Activated naive CD8-positive, alpha-beta T cell treated with anti-CD3 and anti-CD28 coated beads for 36 hours (primary cell): ENCODE results near the gene SEPTIN5. TPM values are rescaled to one million over a fixed set of nuclear protein-coding genes. Genes with fewer than 3 reads are reported as not detected.
"Not testable (repeated sequence)": the region's sequence is repeated elsewhere in the genome, so short reads cannot be mapped to it uniquely, and the experiment has no call there.

Experiments used
- DNase-seq: peaks from one replicate; pipeline ENCODE4 v3.0.0; 2021
- H3K27ac Mint-ChIP-seq: one replicate; pipeline ENCODE4 v1.8.0; 2022; ENCODE audit warnings: mild to moderate bottlenecking, moderate library complexity, mixed read lengths
- H3K27me3 Mint-ChIP-seq: one replicate; pipeline ENCODE4 v1.8.0; 2022; ENCODE audit warnings: mild to moderate bottlenecking, mixed read lengths
- H3K36me3 Mint-ChIP-seq: one replicate; pipeline ENCODE4 v1.8.0; 2021; ENCODE audit warnings: mild to moderate bottlenecking, mixed read lengths
- H3K4me1 Mint-ChIP-seq: one replicate; pipeline ENCODE4 v1.8.0; 2021; ENCODE audit warnings: mixed read lengths
- H3K4me3 Mint-ChIP-seq: one replicate; pipeline ENCODE4 v1.8.0; 2022; ENCODE audit warnings: mild to moderate bottlenecking, moderate library complexity, mixed read lengths
- H3K9me3 Mint-ChIP-seq: one replicate; pipeline ENCODE4 v1.8.0; 2022; ENCODE audit warnings: mixed read lengths
- total RNA-seq, 2 experiments: library from RNA; stranded (reverse); gene quantifications; one replicate each; pipeline ENCODE4 v1.2.3, GENCODE V29; 2021

Gene SEPTIN5
- total RNA-seq, 2 experiments from 2014 or later, result 1.1 to 1.3 TPM

DNA sequence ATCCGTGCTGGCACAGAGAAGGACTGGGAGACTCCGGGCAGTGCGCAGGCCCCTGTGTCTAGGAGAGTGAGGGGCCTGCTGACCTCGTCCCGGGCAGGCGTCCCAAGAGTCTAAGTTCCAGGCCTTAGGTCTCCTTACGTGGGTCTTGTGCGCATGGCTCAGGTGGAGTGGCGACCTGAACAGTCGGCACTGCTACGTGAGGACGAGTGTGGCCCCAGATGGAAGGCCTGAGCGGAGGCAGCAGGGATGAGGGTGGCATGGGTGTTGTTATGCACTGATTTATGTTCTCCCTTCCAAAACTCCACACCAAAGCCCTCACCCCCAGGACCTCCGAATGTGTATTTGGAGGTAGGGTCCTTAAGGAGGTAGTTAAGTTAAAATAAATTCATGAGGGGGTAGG lies 20.7 kb upstream of the SEPTIN5 start:
- Mint-ChIP-seq H3K4me1 (no peaks in the 10 kb centered on the region), H3K9me3 (no peaks in the 10 kb centered on the region), H3K27me3 (peaks cover 3% of the 10 kb centered on the region), H3K36me3 (no peaks in the 10 kb centered on the region), H3K27ac (no peak overlapping the region), H3K4me3 (no peak overlapping the region)
- no peak for DNase-seq

DNA sequence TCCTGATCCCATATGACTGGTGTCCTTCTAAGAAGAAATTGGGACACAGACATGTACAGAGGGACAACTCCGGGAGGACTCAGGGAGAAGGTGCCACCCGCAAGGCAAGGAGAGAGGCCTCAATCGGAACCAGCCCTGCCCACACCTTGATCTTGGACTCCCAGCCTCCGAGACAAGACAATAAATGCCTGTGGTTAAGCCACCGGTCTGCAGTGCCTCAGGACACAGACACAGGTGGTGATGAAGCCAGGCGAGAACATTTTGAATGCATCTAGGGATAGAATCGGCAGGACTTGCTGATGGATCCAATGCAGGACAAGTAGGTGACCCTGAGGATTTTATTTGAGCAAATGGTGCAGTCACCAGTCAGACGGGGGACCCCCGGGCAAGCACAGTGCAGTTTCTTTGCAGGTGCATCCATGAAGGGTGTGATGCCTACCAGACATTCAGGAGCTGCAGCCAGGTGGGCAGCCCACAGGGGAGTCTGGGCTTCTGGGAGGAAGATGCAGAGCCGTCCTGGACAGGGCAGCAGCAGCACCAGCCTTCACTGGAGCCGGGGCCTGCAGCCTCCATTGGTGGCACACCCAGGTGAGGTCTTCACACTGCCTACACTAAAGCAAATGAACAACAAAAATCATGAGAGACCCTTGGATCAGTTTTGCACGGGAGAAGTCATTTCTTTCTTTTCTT lies 20.2 kb upstream of the SEPTIN5 start:
- Mint-ChIP-seq H3K27me3 (peaks cover 3% of the 10 kb centered on the region), H3K27ac (no peak overlapping the region), H3K4me3 (no peak overlapping the region), H3K4me1 (no peaks in the 10 kb centered on the region), H3K9me3 (no peaks in the 10 kb centered on the region), H3K36me3 (no peaks in the 10 kb centered on the region)
- DNase-seq, result no peak

DNA sequence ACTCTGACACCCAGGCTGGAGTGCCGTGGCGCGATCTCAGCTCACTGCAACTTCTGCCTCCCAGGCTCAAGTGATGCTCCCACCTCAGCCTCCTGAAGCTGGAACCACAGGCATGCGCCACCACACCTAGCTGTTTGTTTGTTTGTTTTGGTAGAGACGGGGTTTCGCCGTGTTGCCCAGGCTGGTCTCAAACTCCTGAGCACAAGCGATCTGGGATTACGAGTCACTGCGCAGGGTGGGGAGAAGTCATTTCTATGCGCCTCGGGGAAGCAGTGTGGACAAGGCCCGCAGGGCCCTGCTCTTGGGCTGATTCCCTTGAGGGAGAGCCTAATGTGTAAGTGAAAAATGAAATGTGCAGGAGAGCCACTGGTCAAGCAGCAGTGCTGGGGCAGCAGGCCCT lies 19.6 kb upstream of the SEPTIN5 start:
- no peak for DNase-seq
- Mint-ChIP-seq H3K36me3 (no peaks in the 10 kb centered on the region), H3K9me3 (no peaks in the 10 kb centered on the region), H3K4me3 (no peak overlapping the region), H3K4me1 (no peaks in the 10 kb centered on the region), H3K27me3 (peaks cover 2% of the 10 kb centered on the region), H3K27ac (no peak overlapping the region)

DNA sequence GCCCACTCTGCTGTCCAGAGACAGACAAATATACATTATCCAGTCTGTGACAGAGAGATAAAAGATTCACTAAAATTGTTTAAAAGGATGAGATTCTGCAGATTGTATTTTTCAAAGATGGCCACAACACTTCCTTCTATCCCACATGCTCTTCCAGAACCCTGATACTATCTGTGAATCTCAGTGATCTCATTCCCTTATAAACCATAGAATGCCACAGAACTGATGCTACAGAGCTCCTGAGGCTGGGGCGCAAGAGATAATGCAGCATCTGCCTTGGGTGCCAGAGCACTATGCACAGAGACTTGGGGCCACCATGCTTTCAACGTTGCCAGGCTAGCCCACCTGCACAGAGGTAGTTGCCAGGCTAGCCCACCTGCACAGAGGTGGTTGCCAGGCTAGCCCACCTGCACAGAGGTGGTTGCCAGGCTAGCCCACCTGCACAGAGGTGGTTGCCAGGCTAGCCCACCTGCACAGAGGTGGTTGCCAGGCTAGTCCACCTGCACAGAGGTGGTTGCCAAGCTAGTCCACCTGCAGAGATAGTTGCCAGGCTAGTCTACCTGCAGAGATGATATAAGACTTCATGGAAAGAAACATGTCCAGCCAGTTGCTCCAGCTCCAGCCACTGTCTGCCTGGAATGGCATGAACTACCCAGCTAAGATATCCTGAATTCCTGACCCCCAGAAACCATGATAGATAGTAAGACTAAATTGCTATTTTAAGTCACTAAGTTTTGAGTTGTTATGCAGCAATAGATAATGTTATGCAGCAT lies 17.6 kb upstream of the SEPTIN5 start:
- Mint-ChIP-seq H3K9me3 (no peaks in the 10 kb centered on the region), H3K4me3 (no peak overlapping the region), H3K36me3 (no peaks in the 10 kb centered on the region), H3K27ac (no peak overlapping the region), H3K27me3 (no peaks in the 10 kb centered on the region), H3K4me1 (no peaks in the 10 kb centered on the region)
- DNase-seq, result no peak

DNA sequence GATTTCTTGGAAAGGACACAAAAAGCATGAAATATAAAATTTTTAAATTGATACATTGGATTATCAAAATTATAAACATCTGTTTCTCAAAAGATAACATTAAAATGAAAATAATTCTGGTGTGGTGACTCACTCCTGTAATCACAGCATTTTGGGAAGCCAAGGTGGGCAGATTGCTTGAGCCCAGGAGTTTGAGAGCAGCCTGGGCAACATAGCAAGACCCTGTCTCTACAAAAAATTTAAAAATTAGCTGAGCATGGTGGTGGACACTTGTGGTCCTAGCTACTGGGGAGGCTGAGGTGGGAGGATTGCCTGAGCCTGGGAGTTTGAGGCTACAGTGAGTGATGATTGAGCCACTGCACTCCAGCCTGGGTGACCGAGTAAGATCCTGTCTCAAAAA lies 16.4 kb upstream of the SEPTIN5 start:
- H3K27me3 Mint-ChIP-seq, H3K36me3 Mint-ChIP-seq, DNase-seq, H3K4me1 Mint-ChIP-seq, H3K4me3 Mint-ChIP-seq, H3K27ac Mint-ChIP-seq, H3K9me3 Mint-ChIP-seq: not testable (repeated sequence)

DNA sequence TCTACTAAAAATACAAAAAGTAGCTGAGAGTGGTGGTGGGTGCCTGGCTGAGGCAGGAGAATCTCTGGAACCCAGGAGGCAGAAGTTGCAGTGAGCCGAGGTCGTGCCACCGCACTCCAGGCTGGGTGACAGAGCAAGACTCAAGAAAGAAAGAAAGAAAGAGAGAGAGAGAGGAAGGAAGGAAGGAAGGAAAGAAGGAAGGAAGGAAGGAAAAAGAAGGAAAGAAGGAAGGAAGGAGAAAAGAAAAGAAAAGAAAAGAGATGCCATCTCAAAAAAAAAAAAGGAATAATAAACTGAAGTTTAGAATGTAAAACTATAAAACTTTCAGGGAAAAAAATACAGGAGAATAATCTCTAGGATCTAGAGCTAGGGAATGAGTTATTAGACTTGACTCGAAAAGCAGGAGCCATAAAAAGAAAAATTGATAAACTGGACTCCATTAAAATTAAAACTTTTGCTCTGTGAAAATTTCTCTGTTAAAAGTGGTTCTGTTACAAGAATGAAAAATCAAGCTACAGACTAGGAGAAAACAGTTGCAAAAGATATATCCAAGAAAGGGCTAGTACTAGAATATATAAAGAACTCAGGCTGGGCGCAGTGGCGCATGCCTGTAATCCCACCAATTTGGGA lies 13.4 kb upstream of the SEPTIN5 start:
- H3K4me1 Mint-ChIP-seq, result no peaks in the 10 kb centered on the region
- no peak overlapping the region for H3K4me3 Mint-ChIP-seq
- H3K27me3 Mint-ChIP-seq, result no peaks in the 10 kb centered on the region
- no peaks in the 10 kb centered on the region for H3K9me3 Mint-ChIP-seq
- no peak overlapping the region for H3K27ac Mint-ChIP-seq
- H3K36me3 Mint-ChIP-seq, result no peaks in the 10 kb centered on the region
- no peak for DNase-seq

DNA sequence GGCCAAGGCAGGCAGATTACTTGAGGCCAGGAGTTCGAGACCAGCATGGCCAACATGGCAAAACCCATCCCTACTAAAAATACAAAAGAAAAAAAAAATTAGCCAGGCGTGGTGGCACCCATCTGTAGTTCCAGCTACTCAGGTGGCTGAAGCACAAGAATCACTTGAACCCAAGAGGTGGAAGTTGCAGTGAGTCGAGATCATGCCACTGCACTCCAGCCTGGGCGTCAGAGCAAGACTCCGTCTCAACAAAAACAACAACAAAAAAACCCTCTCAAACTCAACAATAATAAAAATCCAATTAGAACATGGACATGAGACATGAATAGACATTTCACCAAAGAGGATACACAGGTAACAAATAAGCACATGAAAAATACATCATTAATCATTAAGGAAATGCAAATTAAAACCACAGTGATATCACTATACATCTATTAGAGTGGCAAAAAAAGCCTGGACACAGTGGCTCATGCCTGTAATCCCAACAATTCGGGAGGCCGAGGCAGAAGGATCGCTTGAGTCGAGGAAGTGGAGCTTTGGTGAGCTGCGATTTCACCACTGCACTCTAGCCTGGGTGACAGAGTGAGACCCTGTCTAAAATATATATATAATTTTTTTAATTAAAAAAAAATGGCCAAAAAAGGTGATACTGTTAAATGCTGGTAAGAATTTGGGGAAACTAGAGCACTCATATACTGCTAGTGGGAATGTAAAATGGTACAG lies 12.7 kb upstream of the SEPTIN5 start:
- H3K27me3 Mint-ChIP-seq, result no peaks in the 10 kb centered on the region
- no peak for DNase-seq
- no peaks in the 10 kb centered on the region for H3K4me1 Mint-ChIP-seq
- no peak overlapping the region for H3K4me3 Mint-ChIP-seq
- no peaks in the 10 kb centered on the region for H3K36me3 Mint-ChIP-seq
- no peaks in the 10 kb centered on the region for H3K9me3 Mint-ChIP-seq
- no peak overlapping the region for H3K27ac Mint-ChIP-seq

DNA sequence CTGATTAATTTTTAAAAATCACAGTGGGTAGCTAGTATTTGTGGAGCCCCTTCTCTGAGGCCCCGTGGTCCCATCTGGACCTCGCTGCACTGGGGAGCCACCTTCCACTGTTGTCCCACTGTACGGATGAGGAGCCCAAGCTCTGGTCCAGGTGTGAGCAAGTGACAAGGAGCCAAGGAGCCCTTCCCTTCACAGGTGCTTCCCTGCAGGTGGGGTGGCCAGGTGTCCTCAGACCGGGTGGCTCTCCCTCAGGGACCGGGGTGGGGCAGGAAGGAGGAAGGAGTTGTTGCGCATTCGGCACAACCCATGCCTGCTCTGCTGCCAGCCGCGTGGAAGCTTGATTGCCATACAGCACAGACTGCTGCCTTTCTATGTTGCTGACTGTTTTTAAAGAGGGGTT lies 10.4 kb upstream of the SEPTIN5 start:
- H3K27me3 Mint-ChIP-seq, result no peaks in the 10 kb centered on the region
- no peaks in the 10 kb centered on the region for H3K4me1 Mint-ChIP-seq
- no peaks in the 10 kb centered on the region for H3K9me3 Mint-ChIP-seq
- DNase-seq, result no peak
- no peaks in the 10 kb centered on the region for H3K36me3 Mint-ChIP-seq
- H3K27ac Mint-ChIP-seq, result no peak overlapping the region
- H3K4me3 Mint-ChIP-seq, result no peak overlapping the region

DNA sequence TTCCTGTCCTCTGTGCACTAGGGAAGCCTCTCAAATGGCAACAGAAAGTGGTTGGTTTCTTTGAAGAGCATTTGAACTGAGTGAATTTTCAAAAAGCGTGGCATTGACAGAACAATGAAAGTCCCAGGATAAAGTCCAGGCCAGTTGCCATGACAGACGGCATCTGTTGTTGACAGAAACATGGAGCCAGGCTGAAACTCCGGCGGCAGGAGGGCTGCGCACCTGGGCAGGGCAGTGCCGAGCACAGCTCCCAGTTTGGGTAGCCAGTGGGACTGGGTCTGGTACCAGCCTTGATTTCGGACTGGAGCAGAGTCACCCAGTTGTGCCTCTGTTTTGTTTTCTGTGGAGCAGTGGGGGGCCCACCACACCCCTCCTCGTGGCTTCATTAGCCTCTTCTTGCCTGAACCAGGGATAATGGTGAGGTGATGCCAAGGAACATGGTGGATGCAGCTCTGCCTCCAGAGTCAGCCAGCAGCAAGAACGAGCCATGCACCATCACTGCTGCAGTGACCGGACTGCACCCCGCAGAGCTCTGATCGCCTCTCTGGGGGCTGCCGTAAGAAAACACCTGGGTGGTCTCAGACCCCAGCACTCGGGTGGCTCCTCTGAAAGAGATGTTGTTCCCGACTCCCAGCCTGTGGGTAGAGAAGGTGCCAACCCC lies 9.8 kb upstream of the SEPTIN5 start:
- no peaks in the 10 kb centered on the region for H3K9me3 Mint-ChIP-seq
- no peaks in the 10 kb centered on the region for H3K4me1 Mint-ChIP-seq
- no peaks in the 10 kb centered on the region for H3K27me3 Mint-ChIP-seq
- no peak overlapping the region for H3K27ac Mint-ChIP-seq
- DNase-seq, result no peak
- H3K4me3 Mint-ChIP-seq, result no peak overlapping the region
- H3K36me3 Mint-ChIP-seq, result no peaks in the 10 kb centered on the region

DNA sequence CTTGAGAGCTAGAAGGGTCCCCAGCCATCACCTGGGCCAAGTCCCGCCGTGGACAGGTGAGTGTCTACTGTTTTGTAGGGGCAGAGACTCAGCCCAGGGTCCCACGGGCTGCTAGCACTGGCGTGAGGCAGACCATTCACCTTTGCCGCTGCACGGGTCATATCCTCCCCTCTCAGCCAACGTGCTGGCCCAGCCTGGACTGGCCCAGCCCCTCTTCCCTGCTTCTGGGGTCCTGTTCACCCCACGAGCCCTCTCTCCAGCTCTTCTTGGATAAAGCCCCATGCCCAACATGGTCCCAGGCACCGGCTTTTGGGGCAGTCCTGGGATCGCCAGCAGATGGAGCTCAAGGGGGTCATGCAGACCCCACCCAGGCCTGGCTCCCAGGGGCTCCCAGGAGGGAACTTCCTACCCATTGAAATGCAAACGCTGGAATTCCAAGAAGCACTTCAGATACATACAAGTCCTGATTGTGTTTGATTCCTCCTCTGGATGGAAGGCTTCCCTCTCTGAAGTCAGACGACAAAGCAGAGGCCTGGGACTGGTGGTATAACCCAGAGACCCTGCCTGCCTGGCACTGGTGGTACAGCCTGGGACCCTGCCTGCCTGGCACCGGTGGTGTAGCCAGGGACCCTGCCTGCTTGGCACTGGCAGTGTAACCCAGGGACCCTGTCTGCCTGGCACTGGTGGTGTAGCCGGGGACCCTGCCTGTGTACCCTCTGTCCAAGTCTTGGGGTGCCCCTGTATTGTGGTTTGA lies 8.9 kb upstream of the SEPTIN5 start:
- Mint-ChIP-seq H3K4me1 (no peaks in the 10 kb centered on the region), H3K9me3 (no peaks in the 10 kb centered on the region), H3K36me3 (no peaks in the 10 kb centered on the region), H3K27me3 (no peaks in the 10 kb centered on the region), H3K27ac (no peak overlapping the region), H3K4me3 (no peak overlapping the region)
- no peak for DNase-seq

DNA sequence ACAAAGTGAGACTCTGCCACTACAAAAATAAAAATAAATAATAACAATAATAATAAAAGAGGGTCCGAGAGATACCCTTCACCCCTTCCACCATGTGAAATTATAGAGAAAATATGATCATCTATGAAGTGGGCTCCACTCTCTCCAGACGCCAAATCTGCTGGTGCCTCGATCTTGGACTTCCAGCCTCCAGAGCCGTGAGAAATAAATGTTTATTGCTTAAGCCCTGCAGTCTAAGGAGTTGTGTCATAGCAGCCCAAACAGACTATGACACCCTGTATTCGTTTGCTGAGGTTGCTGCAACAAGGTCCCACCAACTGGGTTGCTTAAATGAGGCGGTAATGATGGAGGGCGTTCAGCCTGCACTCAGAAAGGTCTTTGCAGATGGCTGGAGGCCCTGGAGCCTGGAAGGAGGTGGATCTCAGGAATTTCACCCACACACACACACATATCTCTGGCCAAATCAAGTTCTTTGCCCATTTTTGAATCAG lies 7.6 kb upstream of the SEPTIN5 start:
- Mint-ChIP-seq H3K4me3 (no peak overlapping the region), H3K36me3 (no peaks in the 10 kb centered on the region), H3K9me3 (no peaks in the 10 kb centered on the region), H3K27ac (no peak overlapping the region), H3K27me3 (no peaks in the 10 kb centered on the region), H3K4me1 (no peaks in the 10 kb centered on the region)
- DNase-seq, result no peak

DNA sequence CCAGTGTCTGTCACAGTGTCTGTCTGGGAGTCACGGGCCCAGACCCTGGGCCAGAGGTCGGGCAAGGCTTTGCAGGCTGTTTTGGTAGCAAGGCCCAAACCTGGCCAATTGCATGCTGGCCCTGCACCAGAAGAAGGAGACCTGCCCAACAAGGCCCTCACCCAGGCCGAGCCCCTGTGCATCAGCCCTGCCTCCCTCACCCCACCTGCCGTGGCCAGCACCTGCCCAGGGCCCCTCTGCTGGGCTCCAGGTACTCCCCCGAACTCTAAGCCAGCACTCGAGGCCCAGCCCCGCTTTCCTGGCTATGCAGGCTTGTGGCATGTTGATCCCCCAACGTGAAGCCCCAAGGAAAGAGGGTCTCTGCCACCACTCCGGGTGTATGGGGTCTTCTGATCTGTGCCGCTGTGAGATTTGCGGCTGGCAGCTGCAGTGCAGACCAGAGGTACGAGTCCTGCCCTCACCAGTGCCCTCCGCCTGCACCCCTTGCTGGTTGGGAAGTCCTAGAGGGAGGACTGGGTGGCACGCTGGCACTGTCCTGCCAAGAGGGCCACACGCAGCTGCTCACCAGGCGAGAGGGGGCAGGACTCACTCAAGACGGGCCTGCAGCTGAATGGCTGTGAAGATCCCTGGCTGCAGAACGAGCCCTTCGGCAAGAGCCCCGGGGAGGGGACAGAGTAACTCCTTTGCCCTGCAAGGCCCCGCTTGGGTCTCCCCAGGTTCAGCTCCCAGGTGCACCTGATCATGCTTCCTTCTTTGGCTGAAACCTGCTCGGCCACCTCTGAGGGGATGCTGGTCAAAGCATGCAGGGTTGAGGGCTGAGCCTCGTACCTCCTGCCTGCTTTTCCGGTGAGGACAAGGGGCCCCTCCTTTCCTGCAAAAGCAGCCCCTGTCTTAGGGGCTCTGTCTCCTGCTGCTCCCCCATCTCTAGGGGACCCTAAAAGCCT lies 6.7 kb upstream of the SEPTIN5 start:
- DNase-seq, result no peak
- H3K36me3 Mint-ChIP-seq, result no peaks in the 10 kb centered on the region
- no peaks in the 10 kb centered on the region for H3K27me3 Mint-ChIP-seq
- no peaks in the 10 kb centered on the region for H3K9me3 Mint-ChIP-seq
- no peak overlapping the region for H3K27ac Mint-ChIP-seq
- H3K4me3 Mint-ChIP-seq, result no peak overlapping the region
- no peaks in the 10 kb centered on the region for H3K4me1 Mint-ChIP-seq

DNA sequence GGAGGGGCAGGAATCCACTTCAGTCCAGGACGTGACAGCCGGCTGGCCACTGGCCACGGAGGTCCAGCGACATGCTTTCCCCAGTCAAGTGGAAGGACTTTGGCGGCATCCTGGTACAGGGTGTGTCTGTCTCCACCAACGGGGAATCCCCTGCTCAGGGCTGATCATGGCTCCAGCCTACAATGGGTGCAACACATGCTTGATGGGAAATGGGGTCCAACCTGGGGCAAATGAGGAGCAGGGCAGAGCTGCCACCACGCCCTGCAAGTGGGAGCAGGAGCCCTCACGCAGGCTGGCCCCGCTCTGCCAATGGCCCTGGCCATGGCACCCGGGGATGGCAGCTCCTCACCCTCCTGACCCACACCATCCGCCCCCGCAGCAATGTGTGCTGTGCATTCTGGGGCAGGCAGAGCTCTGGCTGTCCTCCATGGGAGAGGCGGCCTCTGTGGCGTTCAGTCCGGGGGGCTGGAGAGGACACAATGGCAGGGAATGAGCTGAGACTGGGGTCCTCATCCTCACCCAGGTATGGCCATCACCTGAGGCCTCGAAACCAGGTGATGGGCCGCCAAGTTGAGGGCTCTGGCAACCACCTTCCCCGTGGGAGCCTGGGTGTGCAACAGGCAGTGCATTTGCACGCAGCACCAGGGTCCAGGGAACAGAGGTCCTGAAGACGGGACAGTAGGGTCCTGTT lies 5.8 kb upstream of the SEPTIN5 start:
- no peaks in the 10 kb centered on the region for H3K4me1 Mint-ChIP-seq
- no peak for DNase-seq
- no peaks in the 10 kb centered on the region for H3K9me3 Mint-ChIP-seq
- H3K4me3 Mint-ChIP-seq, result no peak overlapping the region
- no peak overlapping the region for H3K27ac Mint-ChIP-seq
- peaks cover 6% of the 10 kb centered on the region for H3K27me3 Mint-ChIP-seq
- no peaks in the 10 kb centered on the region for H3K36me3 Mint-ChIP-seq
